Activated CD4-positive, alpha-beta T cell treated with anti-CD3 and anti-CD28 coated beads, Interleukin-2, Interleukin-4, amounts not matched to agents 100 ng/mL and 50 ng/mL, durations not matched to agents 16 hours and 8 hours (primary cell): ENCODE measurements around the gene GTF2H1.
"Not testable (repeated sequence)": the region's sequence is repeated elsewhere in the genome, so short reads cannot be mapped to it uniquely, and the experiment has no call there.

Experiments used
- DNase-seq: peaks from one replicate; pipeline ENCODE4 v3.0.0-alpha.2; 2020; ENCODE audit warnings: low spot score

Gene GTF2H1

DNA sequence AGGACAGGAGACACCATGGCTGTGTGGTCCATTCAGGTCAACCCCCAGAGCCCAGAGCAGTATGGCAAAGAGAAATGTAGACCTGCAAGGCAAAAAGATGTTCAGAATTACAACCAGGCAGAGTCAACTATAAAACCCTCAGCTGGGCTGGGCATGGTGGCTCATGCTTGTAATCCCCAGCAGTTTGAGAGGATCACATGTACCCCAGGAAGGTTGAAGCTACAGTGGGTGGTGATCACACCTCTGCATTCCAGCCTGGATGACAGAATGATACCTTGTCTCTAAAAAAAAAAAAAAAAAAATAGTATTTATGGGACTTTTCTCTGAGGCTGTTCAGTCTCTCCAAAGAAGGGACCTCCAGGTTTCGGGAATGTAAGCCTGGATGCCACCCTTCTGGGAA lies 53.6 kb downstream of the GTF2H1 start:
- no peak for DNase-seq

DNA sequence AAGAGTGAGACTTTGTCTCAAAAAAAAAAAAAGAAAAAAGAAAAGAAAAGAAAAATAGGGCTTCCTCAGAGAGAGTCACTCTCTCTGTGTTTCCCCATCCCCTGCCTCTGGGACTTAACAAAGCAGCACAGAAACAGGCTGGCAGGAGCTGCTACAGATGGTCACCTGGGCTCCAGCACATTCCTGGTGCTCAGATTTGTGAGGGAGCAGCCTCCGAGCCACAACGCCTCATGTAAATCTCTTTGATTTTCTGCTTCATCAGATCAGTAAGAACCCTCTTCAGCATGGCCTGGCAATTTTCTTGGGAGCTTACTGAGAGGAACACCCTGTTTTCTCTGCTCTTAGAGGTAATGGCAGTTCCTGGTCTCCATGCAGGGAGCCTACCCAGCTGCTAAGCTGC lies 56.8 kb downstream of the GTF2H1 start:
- no peak for DNase-seq

- peak; percentile 84 for DNase-seq
Observed at GRCh38 chr11:18383388-18384156, 61.2 kb downstream of the GTF2H1 start.

DNA sequence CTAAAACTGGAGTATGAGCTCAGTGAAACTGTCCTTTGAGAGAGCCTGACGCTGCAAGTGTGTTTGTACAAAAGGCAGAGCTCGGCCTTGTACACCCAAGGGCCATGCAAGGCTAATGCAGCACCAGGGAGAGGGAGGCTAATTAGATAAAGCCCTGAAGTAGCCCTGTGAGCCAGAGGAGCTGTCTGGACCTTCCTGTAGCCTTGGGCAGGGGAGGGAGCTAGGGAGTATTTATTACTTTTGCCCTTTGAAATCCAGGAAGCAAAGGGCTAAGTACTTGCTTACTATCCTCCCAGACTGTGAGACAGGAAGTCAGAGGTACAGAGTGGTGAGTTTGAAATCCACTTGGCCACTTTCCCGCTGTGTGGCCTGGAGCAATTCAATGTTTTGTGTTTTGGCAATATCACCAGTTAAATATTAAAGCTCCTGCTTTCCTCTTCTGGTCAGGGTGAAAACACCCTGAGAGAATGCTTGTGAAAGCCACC lies 61.8 kb downstream of the GTF2H1 start:
- DNase-seq, result peak; percentile 34

- DNase-seq, result no peak
Observed at GRCh38 chr11:18390088-18390487, 67.7 kb downstream of the GTF2H1 start.

- no peak for DNase-seq
Observed at GRCh38 chr11:18392434-18393321, 70.3 kb downstream of the GTF2H1 start.

DNA sequence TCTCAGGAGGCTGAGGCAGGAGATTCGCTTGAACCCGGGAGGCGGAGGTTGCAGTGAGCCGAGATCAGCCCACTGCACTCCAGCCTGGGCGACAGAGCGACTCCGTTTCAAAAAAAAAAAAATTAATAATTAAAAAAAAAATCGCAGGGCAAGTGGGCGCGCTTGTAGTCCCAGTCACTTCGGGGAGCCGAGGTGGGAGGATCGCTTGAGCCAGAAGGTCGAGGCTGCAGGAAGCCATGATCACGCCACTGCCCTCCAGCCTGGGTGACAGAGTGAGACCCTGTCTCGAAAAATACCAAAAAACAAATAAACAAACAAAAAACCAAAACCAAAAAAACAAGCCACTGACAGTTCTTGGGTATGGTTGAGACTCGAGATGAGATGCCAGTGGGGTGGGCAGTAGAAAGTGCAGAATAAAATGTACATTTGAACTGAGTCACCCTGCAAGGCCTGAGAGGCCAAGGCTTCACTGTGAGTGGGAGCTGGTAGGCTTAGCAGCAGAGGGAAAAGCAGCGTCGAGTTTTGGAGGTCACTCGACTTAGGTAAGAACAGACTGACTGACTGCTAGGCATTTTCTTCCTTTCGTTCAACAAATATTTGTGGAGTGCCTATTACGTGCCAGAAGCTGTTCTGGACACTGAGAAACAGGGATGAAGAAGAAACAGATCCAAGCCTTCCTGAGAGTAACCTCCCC lies 71.4 kb downstream of the GTF2H1 start:
- peak; percentile 37 for DNase-seq

DNA sequence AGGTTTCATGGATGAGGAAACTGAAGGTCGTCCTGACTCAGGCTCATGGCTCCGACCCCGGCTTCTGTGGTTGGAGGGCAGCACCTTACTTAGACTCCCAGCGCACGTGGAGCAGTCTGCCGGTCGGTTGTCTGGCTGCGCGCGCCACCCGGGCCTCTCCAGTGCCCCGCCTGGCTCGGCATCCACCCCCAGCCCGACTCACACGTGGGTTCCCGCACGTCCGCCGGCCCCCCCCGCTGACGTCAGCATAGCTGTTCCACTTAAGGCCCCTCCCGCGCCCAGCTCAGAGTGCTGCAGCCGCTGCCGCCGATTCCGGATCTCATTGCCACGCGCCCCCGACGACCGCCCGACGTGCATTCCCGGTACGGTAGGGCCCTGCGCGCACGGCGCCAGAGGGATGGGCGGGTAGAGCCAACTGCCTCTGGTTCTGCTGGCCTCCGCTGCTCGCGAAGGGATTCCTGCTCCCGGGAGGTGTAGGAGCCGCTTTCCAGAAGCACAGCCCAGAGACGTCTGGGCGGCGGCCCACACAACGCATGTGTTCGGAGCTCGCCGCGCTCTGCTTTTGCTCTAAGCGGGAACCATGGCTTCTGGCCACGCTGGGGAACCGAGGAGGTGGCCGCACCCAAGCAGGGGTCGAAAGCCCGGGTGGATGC lies 72.0 kb downstream of the GTF2H1 start, which contains the start of gene LDHA:
TSS of gene LDHA (plus strand) at position 289 of the 653 bp plus-strand sequence. CDS start 2,280 bp downstream, outside the sequence.
- peak; percentile 99 for DNase-seq

DNA sequence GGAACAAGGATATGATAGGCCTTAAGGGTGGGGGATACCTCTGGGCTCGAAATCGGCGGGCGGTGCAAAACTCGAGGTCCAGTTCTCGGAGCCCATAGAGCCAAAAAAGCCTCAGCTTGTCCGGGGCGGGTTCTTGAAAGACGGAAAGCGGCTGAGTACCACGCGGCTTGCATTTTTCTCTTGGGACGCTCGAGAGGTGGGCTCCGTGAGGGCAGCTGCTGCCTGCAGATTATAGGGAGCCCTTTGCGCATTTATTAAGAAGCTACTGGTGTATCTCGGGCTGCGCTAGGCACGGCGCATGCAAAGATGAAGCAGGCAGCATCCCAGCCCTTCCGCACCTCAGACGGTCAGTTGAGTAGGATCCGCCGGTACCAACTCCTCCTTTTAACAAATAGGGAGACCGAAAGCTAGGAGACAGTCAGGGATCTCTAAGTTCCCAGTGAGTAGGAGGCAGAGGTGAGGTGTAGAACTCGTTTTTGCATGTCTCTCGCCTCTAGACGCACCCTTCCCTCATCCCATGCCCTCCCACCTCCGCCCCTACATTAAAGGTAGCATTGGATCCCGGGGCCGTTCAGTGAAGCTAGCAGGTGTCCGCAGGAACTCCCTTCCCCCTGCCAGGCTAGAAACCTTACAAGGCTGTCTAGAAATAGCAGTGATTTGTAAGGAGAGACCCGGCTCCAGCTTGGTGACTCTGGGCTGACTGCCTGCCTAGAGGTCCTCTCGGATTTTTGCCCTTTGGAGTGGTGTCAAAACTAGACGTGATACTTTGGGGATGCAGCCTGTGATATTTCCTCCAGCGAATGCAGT lies 72.8 kb downstream of the GTF2H1 start:
- DNase-seq, result peak; percentile 18

DNA sequence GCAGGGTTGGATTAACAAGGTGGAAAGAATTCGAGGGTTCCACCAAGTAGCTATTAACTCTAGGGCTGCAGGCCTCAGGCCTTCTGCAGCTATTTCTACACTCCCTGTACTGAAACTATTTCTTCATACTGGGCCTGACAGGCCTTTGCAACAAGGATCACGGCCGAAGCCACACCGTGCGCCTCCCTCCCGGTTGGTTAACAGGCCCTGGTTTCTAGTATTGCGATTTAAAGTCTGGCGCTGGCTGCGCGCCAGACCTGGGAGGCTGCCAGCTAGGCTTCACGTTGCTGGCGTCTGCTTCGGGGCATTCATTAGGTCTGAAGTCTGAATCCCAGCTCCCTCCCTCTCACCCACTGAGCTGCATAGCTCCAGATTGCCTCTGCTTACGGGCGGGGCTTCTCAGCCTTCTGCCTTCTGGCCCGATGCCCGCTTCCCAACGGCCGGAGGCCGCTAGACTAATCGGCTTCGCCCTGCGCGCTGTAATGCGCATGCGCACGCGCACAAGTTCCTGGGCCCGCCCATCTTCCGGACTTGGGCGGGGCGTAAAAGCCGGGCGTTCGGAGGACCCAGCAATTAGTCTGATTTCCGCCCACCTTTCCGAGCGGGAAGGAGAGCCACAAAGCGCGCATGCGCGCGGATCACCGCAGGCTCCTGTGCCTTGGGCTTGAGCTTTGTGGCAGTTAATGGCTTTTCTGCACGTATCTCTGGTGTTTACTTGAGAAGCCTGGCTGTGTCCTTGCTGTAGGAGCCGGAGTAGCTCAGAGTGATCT lies 73.6 kb downstream of the GTF2H1 start:
- DNase-seq, result peak; percentile 98

DNA sequence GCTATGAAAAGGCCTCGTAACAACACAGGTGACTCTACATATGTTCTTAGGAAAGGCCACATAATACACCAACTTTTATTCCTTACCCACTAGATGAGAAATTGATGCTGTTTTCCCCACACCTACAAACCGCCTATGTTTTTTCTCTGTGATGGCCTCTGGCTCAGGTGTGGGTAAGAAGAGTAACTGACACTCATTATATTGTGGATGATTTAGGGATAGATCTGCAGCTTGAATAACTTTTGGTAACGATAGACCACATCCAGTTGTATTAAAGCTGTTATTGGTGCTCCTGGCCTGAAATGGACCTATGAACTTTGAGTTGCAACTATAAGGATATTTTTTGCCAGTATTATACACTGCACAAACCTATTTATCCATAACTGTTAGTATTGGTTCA lies 75.6 kb downstream of the GTF2H1 start:
- DNase-seq, result no peak

GRCh38 chr11:18401077-18401476 lies 78.7 kb downstream of the GTF2H1 start:
- DNase-seq, result not testable (repeated sequence)

DNA sequence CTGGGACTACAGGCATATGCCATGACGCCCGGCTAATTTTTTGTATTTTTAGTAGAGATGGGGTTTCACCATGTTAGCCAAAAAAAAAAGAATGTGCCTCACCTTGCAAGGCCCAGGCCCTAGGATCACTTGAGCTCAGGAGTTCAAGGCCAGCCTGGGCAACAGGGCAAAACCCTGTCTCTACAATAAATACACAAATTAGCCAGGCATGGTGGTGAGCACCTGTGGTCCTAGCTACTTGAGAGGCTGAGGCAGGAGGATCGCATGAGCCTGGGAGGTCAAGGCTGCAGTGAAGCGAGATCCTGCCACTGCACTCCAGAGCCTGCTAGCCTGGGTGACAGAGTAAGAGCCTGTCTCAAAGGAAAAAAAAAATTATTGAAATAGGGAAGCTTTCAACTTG lies 81.7 kb downstream of the GTF2H1 start:
- DNase-seq, result no peak

- not testable (repeated sequence) for DNase-seq
Observed at GRCh38 chr11:18407400-18407799, 85.0 kb downstream of the GTF2H1 start.

GRCh38 chr11:18408558-18409291 lies 86.4 kb downstream of the GTF2H1 start:
- DNase-seq, result peak; percentile 19

- DNase-seq, result no peak
Observed at GRCh38 chr11:18416459-18416858, 94.1 kb downstream of the GTF2H1 start.
